Loucy (cell line): ENCODE results near the gene CYP4V2.

Experiments
- H2AFZ ChIP-seq: fragments of 200-600 bp; sonication (generic); 2 replicates; pipeline ENCODE4 v1.6.0; 2016; ENCODE audit warnings: antibody characterized with exemption, mild to moderate bottlenecking, low read length, moderate library complexity
- H3F3A ChIP-seq: fragments of 200-600 bp; 2 replicates; pipeline ENCODE4 v1.6.0; 2016; ENCODE audit warnings: antibody characterized with exemption, low read depth, mild to moderate bottlenecking
- H3K27me3 ChIP-seq: fragments of 200-600 bp; sonication (generic); 2 replicates; pipeline ENCODE4 v1.6.1; 2014; ENCODE audit warnings: low read length, mild to moderate bottlenecking; ENCODE audit not compliant: insufficient read depth, poor library complexity, severe bottlenecking
- H3K36me3 ChIP-seq: fragments of 200-600 bp; sonication (generic); 2 replicates; pipeline ENCODE4 v1.6.1; 2016; ENCODE audit warnings: low read length; ENCODE audit not compliant: insufficient read depth
- H3K4me1 ChIP-seq: fragments of 200-600 bp; sonication (generic); 2 replicates; pipeline ENCODE4 v1.5.1; 2014; ENCODE audit warnings: low read length, mild to moderate bottlenecking; ENCODE audit not compliant: insufficient read depth, poor library complexity, severe bottlenecking
- H3K4me2 ChIP-seq: fragments of 200-600 bp; sonication (generic); 2 replicates; pipeline ENCODE4 v1.6.0; 2014; ENCODE audit warnings: antibody characterized with exemption, low read length, low read depth, mild to moderate bottlenecking; ENCODE audit not compliant: poor library complexity, severe bottlenecking
- H3K4me3 ChIP-seq: fragments of 200-600 bp; sonication (generic); 2 replicates; pipeline ENCODE4 v1.5.1; 2014; ENCODE audit warnings: low read length, mild to moderate bottlenecking, mixed read lengths; ENCODE audit not compliant: poor library complexity, severe bottlenecking
- H3K79me2 ChIP-seq: fragments of 200-600 bp; sonication (generic); 2 replicates; pipeline ENCODE4 v1.6.1; 2014; ENCODE audit warnings: low read length; ENCODE audit not compliant: insufficient read depth
- H3K9ac ChIP-seq: fragments of 200-600 bp; sonication (generic); 2 replicates; pipeline ENCODE4 v1.6.0; 2014; ENCODE audit warnings: mild to moderate bottlenecking, low read depth, low read length, moderate library complexity; ENCODE audit not compliant: poor library complexity, severe bottlenecking
- H3K9me2 ChIP-seq: fragments of 200-600 bp; sonication (generic); replicated peaks from 2 replicates; pipeline ENCODE4 v1.6.1; 2016; ENCODE audit warnings: low read depth, low read length, mixed read lengths
- H3K9me3 ChIP-seq: fragments of 200-600 bp; sonication (generic); 2 replicates; pipeline ENCODE4 v1.6.1; 2014; ENCODE audit warnings: mild to moderate bottlenecking, antibody characterized with exemption, low read length, low read depth; ENCODE audit not compliant: insufficient read depth
- H4K20me1 ChIP-seq: fragments of 200-600 bp; sonication (generic); 2 replicates; pipeline ENCODE4 v1.6.0; 2014; ENCODE audit warnings: antibody characterized with exemption, low read length, mild to moderate bottlenecking; ENCODE audit not compliant: insufficient read depth, poor library complexity, severe bottlenecking
- CTCF ChIP-seq: fragments of 200-600 bp; sonication (generic); conservative IDR thresholded peaks from 2 replicates; pipeline ENCODE4 v1.5.1; 2014; ENCODE audit warnings: mild to moderate bottlenecking, antibody characterized with exemption, low read length
- EZH2phosphoT487 ChIP-seq: fragments of 200-600 bp; IDR thresholded peaks from 2 replicates; pipeline ENCODE4 v1.6.1; 2018; ENCODE audit warnings: antibody characterized with exemption, mild to moderate bottlenecking, moderate library complexity, borderline replicate concordance

The CYP4V2 gene

GRCh38 chr4:186204686-186205085 is 13.3 kb downstream of the CYP4V2 start:
- no peaks in the 10 kb centered on the region for H3K4me1 ChIP-seq
- H4K20me1 ChIP-seq = no peaks in the 10 kb centered on the region
- H3K9ac ChIP-seq = no peak overlapping the region
- H3K4me3 ChIP-seq = no peak overlapping the region
- no peak overlapping the region for H2AFZ ChIP-seq
- H3K9me2 ChIP-seq = no peaks in the 10 kb centered on the region
- H3K9me3 ChIP-seq = no peaks in the 10 kb centered on the region
- TF ChIP-seq CTCF (no peak), EZH2phosphoT487 (no peak)
- no peaks in the 10 kb centered on the region for H3F3A ChIP-seq
- no peaks in the 10 kb centered on the region for H3K27me3 ChIP-seq
- H3K79me2 ChIP-seq = no peaks in the 10 kb centered on the region
- no peak overlapping the region for H3K4me2 ChIP-seq
- no peaks in the 10 kb centered on the region for H3K36me3 ChIP-seq

GRCh38 chr4:186205156-186205555 is 13.8 kb downstream of the CYP4V2 start:
- Histone ChIP-seq H3K4me3 (no peak overlapping the region), H3F3A (no peaks in the 10 kb centered on the region), H3K9me3 (no peaks in the 10 kb centered on the region), H4K20me1 (no peaks in the 10 kb centered on the region), H3K27me3 (no peaks in the 10 kb centered on the region), H3K36me3 (no peaks in the 10 kb centered on the region), H3K79me2 (no peaks in the 10 kb centered on the region), H2AFZ (no peak overlapping the region), H3K4me2 (no peak overlapping the region), H3K9ac (no peak overlapping the region), H3K4me1 (no peaks in the 10 kb centered on the region), H3K9me2 (no peaks in the 10 kb centered on the region)
- no peak for TF ChIP-seq EZH2phosphoT487
- TF ChIP-seq CTCF = no peak

GRCh38 chr4:186216465-186217024 is 25.2 kb downstream of the CYP4V2 start:
- no peaks in the 10 kb centered on the region for H3K9me2 ChIP-seq
- H3K27me3 ChIP-seq = no peaks in the 10 kb centered on the region
- H3K4me3 ChIP-seq = no peak overlapping the region
- no peak overlapping the region for H3K4me2 ChIP-seq
- H3K9ac ChIP-seq = no peak overlapping the region
- H3K36me3 ChIP-seq = no peaks in the 10 kb centered on the region
- no peaks in the 10 kb centered on the region for H3K79me2 ChIP-seq
- no peaks in the 10 kb centered on the region for H3K4me1 ChIP-seq
- H3F3A ChIP-seq = no peaks in the 10 kb centered on the region
- H2AFZ ChIP-seq = no peak overlapping the region
- no peaks in the 10 kb centered on the region for H4K20me1 ChIP-seq
- no peak for TF ChIP-seq EZH2phosphoT487
- no peak for TF ChIP-seq CTCF
- H3K9me3 ChIP-seq = no peaks in the 10 kb centered on the region; the same call in 1 of the 2 replicates
